ENCODE measurements around the gene CCDC172.
"Not testable (repeated sequence)": the region's sequence is repeated elsewhere in the genome, so short reads cannot be mapped to it uniquely, and the experiment has no call there.

The CCDC172 gene

GRCh38 chr10:116382290-116382689 lies 58.0 kb downstream of the CCDC172 start:
- Histone ChIP-seq H3K4me3 (ENCODE audit: low read depth, low read length) (no peak overlapping the region), H3K27me3 (ENCODE audit: control insufficient read depth, insufficient read depth, low read length) (no peaks in the 10 kb centered on the region), H3K27ac (no peak overlapping the region), H3K4me1 (no peaks in the 10 kb centered on the region), H2AFZ (no peak overlapping the region), H3K9ac (no peak overlapping the region), H3K36me3 (ENCODE audit: control insufficient read depth, insufficient read depth, low read length) (no peaks in the 10 kb centered on the region), H3K4me2 (ENCODE audit: low read length) (no peak overlapping the region), H3K9me3 (ENCODE audit: control insufficient read depth, low read length) (no peaks in the 10 kb centered on the region), H3K79me2 (no peaks in the 10 kb centered on the region)
- TF ChIP-seq CTCF (IDR thresholded peaks at IDR 0.05), result no peak

- H3K79me2 ChIP-seq, result no peaks in the 10 kb centered on the region
- H3K27me3 ChIP-seq (ENCODE audit: control insufficient read depth, insufficient read depth, low read length), result no peaks in the 10 kb centered on the region
- no peaks in the 10 kb centered on the region for H3K9me3 ChIP-seq (ENCODE audit: control insufficient read depth, low read length)
- no peak overlapping the region for H3K4me3 ChIP-seq (ENCODE audit: low read depth, low read length)
- no peaks in the 10 kb centered on the region for H3K36me3 ChIP-seq (ENCODE audit: control insufficient read depth, insufficient read depth, low read length)
- no peak overlapping the region for H3K9ac ChIP-seq
- no peak for TF ChIP-seq CTCF (IDR thresholded peaks at IDR 0.05)
- no peak overlapping the region for H2AFZ ChIP-seq
- no peak overlapping the region for H3K4me2 ChIP-seq (ENCODE audit: low read length)
- H3K27ac ChIP-seq, result no peak overlapping the region
- H3K4me1 ChIP-seq, result no peaks in the 10 kb centered on the region
Observed at GRCh38 chr10:116385311-116385710, 61.1 kb downstream of the CCDC172 start.

GRCh38 chr10:116385994-116386809 lies 62.0 kb downstream of the CCDC172 start:
- Histone ChIP-seq H3K4me1 (no peaks in the 10 kb centered on the region), H3K9ac (no peak overlapping the region), H3K79me2 (no peaks in the 10 kb centered on the region), H3K27me3 (ENCODE audit: control insufficient read depth, insufficient read depth, low read length) (no peaks in the 10 kb centered on the region), H3K27ac (no peak overlapping the region), H3K4me3 (ENCODE audit: low read depth, low read length) (no peak overlapping the region), H3K4me2 (ENCODE audit: low read length) (no peak overlapping the region), H3K36me3 (ENCODE audit: control insufficient read depth, insufficient read depth, low read length) (no peaks in the 10 kb centered on the region), H2AFZ (no peak overlapping the region), H3K9me3 (ENCODE audit: control insufficient read depth, low read length) (no peaks in the 10 kb centered on the region)
- TF ChIP-seq CTCF (IDR thresholded peaks at IDR 0.05), result peak; percentile 33

- H3K4me1 ChIP-seq; H3K4me2 ChIP-seq (ENCODE audit: low read length); H3K27ac ChIP-seq; H3K9ac ChIP-seq; H2AFZ ChIP-seq; H3K4me3 ChIP-seq (ENCODE audit: low read depth, low read length); H3K9me3 ChIP-seq (ENCODE audit: control insufficient read depth, low read length); H3K27me3 ChIP-seq (ENCODE audit: control insufficient read depth, insufficient read depth, low read length); H3K79me2 ChIP-seq; H3K36me3 ChIP-seq (ENCODE audit: control insufficient read depth, insufficient read depth, low read length): not testable (repeated sequence)
Observed at GRCh38 chr10:116393246-116393831, 69.1 kb downstream of the CCDC172 start.

- H3K4me1 ChIP-seq, result no peaks in the 10 kb centered on the region
- no peak for TF ChIP-seq CTCF (IDR thresholded peaks at IDR 0.05)
- H3K27ac ChIP-seq, result no peak overlapping the region
- H3K27me3 ChIP-seq (ENCODE audit: control insufficient read depth, insufficient read depth, low read length), result no peaks in the 10 kb centered on the region
- H3K9ac ChIP-seq, result no peak overlapping the region
- no peak overlapping the region for H3K4me3 ChIP-seq (ENCODE audit: low read depth, low read length)
- no peaks in the 10 kb centered on the region for H3K9me3 ChIP-seq (ENCODE audit: control insufficient read depth, low read length)
- no peaks in the 10 kb centered on the region for H3K36me3 ChIP-seq (ENCODE audit: control insufficient read depth, insufficient read depth, low read length)
- no peaks in the 10 kb centered on the region for H3K79me2 ChIP-seq
- H3K4me2 ChIP-seq (ENCODE audit: low read length), result no peak overlapping the region
- H2AFZ ChIP-seq, result no peak overlapping the region
Observed at GRCh38 chr10:116395223-116395985, 71.2 kb downstream of the CCDC172 start.

Measured in parathyroid adenoma (tissue), 2 donors.